HG03175 (cell line): ENCODE measurements around the gene DPP4.
A peak's percentile ranks its signal among the peaks of the same experiment; 100 is the strongest.
"Not testable (repeated sequence)": the region's sequence is repeated elsewhere in the genome, so short reads cannot be mapped to it uniquely, and the experiment has no call there.

Source experiments
- ATAC-seq: cut with Tn5 transposase; IDR thresholded peaks from one replicate; pipeline ENCODE4 v1.9.1; 2021; ENCODE audit warnings: mild to moderate bottlenecking, moderate library complexity; ENCODE audit not compliant: unreplicated experiment

Gene DPP4

DNA sequence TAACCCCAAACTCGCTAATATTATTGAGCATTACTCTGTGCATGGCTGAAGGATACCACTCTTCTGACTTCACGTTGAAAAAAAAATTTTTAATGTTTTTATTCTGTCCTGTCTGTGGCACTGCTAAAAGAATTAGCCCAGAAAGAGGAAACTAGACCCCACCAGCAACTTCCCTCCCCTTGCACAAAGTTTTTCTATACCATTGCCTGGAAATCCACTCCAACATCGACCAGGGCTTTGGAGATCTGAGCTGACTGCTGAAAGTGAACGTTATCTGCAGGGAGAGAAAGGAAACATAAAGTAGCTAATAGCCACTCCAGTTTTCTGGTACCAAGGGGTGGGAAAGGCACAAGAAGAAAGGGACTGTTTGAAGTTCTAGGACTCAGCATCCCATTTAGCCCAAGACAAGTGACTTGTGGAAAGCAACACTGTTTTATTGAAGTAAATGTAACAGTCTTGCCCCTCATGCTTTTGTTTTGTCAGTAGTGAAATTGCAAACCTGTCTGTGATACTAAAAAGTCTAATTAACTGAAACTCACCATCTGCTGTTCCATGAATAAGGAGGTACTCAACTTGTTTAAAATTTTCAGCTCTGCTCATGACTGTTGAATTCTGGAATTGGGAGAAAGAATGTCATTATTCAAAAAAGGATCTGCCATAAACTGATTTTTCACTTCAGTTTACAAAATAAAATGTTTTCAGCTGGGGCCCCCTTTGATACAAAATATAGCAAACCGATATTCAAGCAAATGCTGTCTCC lies 79.1 kb downstream of the DPP4 start:
- ATAC-seq: no peak

DNA sequence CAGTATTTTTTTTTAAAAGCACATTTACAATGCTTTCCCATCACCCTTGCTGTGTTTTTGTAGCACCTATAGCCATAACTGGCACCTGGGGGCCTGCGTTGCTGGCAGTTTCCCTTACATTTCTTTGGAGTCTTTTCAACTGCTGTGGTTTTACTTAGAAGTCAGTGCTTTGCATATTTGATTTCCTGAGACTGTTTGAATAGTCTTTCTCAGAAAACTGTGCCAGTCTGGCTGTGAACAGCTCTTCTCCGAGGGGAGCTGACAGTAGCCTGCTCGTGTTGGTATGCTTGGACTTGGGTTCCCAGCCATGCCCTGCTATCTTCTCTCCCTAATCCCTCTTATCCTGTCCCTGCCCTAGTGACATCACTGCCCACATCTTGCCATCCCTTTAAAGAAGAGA lies 81.5 kb downstream of the DPP4 start:
- ATAC-seq: peak; percentile 51

DNA sequence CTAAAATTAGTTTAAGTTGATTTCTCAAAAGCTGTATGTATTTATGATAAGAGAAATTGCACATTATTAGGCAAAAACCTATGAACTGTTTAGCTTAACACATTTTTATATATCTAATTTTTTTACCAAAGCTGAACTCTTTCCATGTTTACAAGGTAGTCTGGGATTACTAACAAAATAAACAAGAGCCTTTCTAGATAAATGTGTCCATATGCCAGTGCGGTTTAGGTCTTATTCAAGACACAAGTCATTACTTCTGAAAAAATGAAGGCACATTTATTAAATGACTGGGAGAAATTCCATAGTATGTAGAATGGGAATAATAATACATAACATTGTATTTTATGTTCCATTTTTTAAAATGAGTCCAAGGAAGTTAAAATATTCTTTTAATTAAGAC lies 82.0 kb downstream of the DPP4 start:
- ATAC-seq: no peak

DNA sequence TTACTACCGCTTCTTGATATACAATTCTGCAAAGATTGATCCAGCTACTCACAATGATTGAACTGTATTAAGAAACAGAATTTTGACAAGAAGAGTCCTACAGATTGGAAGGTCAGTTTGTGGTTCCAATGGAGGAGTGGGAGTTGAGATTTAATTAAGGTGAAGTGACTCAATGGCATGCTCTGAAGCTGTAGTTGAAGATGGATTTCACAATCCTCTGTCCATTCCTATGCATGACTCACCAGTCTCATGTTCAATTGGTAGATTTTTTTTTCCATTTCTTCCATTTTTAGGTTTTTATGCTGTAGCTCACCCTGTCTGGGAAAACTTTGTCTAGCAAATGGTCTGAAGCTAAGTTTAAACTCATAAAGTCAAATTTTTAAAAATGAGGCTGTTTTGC lies 83.3 kb downstream of the DPP4 start:
- no peak for ATAC-seq

DNA sequence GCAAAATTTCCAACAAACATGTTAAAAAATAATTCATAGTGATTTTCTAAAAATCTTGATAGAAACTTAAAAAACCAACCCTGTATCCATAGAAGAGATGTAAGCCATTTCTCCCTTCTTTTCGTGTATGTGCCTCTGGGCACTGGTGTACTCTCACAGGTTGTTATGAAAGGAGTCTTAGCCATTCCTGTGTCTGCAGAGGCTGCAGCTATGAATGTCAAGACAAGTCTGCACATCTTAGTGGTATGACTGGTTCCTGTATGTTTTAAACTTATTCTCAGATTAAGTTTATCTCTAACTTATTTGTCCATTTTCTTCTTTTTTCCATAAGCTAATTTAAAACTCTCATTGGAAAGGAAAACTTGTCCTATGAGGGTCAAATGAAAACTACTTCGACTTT lies 84.0 kb downstream of the DPP4 start:
- no peak for ATAC-seq

DNA sequence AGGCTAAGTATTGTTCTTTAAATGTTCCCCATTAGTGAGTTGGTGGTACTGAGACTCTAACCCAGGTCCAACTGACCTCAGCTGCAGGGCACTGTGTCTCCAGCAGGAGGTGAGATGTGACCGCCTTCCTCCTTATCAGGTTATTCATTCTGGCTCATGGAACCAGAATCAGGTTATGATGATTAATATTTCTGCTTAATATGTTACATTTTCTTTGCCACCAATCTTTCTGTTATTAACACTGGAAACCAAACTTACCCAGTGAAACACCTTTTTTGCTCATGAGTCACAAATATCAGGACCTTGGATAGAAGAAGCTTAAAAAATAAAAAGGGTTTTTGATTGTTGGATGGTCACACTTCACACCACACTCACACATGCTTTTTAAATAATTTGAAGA lies 85.4 kb downstream of the DPP4 start:
- ATAC-seq: no peak

DNA sequence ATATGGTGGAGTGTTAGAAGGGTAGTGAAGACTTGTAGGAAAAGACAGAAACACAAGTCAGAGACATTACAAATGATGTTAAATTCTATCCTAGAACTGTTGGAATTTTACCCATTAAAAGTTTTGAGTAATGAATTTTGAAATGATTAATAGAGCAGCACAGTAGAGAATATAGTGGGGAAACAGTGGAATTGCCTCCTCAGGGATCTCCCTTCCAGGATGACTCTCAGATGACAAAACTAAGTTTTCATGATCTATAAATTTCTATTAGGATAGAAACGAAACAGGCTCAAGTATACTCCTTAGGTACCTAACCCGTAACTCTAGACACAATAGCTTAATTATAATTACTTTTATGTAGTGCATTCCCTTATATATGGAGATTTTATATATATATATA lies 86.7 kb downstream of the DPP4 start:
- ATAC-seq: no peak

DNA sequence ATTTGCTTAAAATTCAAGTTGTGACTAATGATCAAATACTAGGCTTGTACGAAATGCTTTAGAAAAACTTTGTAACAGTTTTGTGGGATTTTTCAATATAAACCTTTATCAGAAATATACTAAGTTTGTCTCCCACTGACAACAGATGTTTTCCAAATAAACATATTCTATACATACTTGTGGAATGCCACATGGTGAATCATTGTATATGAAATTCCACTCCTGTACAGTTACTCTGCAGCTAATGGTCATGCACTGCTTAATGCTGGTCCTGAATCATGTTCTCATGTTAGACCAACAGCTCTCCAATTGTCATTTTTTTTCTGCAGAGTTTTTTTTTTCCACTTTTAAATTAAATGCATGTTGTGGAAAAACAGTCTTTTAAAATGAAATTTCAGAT lies 90.1 kb downstream of the DPP4 start:
- no peak for ATAC-seq

DNA sequence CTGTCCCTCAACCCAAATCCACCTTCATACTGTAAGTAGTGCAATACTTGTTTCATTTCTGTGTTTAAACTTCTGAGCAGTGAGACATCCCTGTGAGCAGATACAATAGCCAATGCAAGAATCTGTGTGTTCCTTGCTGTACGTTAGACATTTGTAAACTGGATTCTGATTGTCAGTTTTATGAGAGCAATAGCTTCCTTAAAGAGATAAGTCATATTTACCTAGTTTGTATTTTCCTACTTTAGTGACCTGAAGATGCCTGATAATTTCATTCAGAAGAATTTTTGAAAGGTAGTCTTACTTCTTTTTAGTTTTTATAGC lies 90.7 kb downstream of the DPP4 start:
- no peak for ATAC-seq

DNA sequence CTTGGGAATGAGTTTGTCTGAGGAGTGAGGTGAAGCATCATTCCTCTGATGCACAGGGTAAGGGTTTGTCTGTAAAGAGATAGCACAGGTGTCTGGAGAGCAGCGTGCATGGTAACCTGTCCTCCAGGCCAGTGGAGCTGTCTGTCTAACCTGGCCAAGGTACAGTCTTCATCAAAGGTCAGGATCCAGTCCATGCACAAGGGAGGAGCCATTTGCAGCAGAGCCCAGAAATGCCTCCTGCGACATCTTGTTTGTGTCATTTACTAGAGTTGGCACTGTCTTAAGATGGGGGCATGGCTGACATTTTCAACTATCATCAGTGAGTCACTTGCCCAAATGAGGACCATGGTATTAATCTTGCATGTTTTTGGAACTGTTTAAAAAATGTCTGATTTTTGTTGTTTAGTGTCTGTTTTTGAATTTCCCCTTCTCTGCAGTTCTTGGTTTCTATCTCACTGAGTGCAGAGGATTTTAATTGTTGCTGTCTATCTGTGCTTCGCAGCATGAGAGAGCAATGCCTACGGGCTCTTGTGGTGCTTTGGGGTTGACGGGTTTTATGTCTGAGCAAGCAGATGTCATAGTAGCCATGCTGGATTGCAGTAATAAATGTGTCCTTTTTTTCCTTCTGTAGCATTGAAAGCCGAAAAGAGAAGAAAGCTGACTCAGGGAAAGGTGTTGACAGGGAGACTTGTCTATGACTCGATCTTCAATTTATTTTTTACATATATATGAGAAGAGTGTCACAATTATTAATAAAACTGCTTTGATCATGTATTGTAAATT lies 91.3 kb downstream of the DPP4 start:
- no peak for ATAC-seq

DNA sequence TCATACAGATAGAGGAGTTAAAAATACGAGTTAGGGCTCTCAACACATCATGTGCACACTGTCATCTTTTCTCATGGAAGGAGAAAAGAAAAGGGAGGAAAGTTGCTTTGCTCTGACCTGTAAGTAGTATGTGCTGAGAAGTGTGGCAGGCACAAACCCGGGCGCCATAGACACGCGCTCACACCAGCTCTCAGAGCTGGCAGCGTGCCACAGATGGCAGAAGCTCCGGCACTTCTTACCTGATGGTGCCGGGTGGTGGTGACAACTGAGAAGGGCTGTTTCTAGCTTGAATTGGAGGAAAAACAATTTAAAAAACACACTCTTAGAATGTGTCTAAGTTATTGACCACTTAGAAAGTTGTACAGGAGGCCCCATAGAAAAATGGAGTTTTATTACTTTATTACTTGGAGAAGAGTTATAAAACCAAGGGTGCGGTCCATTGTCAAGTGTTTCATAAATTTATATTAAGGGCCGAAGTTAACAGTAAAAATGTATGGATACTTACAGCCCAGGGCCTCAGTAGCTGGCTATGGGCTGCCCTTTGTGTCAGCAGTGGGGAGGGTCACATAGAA lies 92.2 kb downstream of the DPP4 start:
- ATAC-seq: no peak

DNA sequence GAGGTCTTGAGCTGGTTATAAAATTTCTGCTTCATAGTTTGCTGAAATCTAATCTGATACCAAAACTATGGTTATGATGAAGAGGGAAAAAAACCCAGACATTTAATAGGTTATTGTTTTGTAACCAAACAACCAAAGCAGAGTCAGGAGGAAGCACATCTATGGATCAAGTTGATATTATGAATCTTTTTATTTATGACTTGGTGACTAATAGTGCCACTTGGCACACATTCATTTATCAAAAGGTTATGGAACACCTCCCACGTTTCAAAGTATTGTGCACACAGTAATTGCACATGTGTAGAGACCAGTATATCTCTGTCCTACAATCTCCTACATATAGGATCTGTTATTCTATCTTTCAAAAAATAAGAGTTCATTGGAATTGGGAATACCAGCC lies 93.0 kb downstream of the DPP4 start:
- no peak for ATAC-seq

DNA sequence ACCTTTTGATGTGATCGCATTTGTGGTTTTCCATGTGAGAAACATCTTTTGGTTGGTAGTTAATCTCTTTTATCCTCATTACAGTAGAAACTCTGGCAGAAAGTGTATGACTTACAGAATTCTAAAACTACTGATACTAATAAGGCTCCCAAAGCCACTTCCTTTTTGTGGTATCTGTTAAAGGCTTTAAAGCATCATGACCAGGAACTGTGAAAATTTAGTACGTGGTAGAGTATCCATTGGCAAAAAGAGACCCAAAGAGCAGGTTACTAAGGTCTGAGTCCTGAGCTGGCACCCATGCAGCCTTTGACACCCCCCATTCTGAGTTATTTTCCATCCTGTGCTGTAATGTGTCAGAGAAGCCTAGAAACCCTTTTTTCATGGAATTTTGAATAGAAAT lies 94.5 kb downstream of the DPP4 start:
- no peak for ATAC-seq

DNA sequence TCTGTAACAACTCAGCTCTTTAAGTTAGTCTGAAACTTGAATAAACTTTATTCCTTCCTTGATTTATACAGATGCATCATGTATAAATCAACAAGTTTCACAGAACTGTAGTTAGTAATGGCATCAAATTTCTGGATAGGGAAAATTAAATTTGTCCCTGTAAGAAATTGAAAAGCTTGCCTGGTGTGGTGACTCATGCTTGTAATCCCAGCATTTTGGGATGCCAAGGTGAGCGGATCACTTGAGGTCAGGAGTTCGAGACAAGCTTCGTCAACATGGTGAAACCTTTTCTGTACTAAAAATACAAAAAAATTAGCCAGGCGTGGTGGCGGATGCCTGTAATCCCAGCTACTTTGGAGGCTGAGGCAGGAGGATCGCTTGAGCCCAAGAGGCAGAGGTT lies 96.1 kb downstream of the DPP4 start:
- ATAC-seq: not testable (repeated sequence)

DNA sequence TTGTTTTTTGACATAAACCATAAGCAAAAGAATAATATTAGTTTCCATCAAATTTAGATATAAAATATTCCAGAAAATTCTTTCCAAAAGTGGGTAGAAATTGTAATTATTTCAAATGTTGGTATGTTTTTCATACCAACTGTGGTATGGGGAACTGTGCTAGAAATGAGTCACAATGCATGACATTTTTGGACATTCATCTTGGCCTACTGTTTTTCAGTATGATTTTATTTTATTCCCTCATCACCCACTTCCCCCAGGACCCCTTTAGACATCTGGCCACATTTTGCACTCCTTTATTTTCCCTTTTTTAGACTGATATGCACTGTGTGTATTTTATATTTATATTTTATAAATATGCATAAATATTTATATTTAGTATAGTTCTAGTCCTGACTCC lies 97.1 kb downstream of the DPP4 start:
- no peak for ATAC-seq

DNA sequence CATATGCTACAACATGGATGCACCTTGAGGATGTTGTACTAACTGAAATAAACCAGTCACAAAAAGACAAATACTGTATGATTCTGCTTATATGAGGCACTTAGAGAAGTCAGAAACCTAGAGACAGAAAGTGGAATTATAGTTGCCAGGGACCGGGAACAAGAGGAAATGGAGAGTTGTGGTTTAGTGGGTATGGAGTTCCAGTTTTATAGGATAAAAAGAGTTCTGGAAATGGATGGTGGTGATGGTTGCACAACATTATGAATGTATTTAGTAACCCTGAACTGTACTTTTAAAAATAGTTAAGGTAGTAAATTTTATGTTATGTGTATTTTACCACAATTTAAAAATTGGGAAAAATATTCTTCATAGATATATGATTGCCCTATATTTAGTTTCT lies 97.7 kb downstream of the DPP4 start:
- no peak for ATAC-seq

DNA sequence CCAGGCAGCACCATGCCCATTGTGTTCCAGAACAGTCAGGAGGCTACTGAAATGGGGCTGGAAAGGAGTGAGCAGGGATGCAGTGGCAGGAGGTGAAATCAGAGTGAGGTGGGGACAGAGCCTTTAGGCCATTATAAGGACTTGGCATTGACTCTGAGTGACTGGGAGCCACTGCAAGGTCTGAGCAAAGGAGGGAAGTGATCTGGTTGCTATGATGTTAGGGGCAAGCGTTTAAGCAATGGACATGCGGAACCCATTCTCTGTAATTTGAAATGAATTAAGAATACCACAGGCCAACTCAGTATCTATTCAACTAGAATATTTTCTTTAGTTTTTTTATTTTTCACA lies 98.2 kb downstream of the DPP4 start:
- no peak for ATAC-seq

DNA sequence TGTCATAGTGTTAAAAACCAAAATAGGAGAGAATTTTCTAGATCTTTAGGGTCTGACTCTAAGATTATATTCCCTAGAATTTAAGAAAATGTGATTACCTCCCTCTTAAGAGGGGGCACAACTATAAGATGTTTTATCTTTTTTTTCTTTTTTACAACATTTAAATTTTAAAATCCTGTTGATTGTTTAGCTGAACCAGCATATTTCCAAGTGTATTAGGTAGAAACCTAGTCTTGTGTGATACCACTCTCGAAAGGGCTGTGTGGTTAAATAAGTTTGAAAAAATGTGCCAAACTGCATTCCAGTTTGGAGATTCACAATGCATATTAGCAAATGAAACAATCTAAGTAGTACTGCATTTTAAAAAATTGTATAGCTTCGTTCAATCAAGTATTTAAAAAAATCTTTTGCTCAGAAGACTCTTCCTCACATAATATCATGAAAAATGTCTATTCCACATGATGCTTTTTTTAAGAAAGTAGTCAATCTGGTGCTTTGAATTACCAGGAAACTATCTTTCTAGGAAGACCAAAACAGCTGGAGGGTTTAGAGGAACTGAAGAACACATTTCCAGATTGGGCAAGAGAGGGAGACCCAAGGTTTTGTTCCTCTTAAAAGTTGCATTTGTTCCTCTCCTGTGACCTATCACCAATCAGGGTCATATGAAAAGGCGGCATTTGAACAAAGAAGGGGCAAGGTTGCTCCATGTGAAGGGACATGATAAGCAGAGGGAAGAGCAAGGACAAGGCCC lies 98.8 kb downstream of the DPP4 start:
- ATAC-seq: no peak

DNA sequence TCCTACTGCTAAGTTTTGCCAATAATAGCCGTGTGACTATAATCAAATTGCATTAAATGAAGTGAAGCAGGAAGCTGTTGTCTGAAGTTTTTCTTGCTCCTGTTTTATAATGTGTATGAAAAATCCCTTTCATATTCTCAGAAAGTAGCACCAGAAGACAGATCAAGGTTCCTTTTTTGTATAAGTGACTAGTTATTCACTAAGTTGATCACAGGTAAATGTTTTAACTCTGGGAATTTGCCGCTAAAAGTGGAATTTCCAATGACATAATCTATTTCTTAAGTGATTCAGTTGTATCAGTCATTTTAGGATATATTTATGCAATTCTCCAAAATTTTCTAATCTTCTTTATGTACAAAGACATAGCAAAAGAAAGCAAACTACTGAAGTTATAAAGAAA lies 99.6 kb downstream of the DPP4 start:
- no peak for ATAC-seq

DNA sequence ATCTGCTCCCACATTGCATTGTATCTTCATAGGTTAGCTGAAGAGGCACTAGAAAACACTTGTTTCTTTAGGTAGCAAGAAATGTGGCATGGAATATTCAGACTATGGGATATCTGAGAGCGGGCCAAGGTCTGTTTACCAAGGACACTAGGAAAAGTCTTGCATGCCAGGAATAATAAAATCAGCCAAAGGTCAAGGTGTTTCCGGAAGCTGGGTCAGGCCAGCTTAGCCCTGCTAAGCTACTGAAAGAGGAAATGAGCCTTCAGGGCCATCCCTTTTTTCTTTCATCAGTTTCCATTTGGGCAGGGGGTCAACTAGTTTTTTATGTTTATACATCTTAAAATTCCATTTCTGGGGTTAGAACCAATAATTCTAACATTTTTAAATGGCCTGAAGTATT lies 101.1 kb downstream of the DPP4 start:
- ATAC-seq: no peak

DNA sequence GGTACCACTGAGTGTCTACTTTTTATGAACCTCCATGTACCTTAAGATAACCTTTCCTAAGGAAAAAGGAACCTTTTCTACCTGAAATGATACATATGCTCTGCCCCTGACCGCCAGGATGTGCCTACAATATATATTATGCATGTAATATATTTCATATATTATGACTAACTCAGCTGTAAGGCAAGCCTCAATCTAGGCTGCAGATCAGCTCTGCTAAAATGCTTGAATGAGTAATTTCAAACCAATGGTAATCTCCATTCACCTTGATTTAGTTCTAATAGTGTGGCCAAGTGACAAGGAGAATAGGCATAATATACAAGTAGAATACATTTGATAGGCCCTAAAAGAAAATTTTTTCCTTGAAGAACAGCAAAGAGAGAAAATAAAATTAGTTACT lies 101.8 kb downstream of the DPP4 start:
- ATAC-seq: no peak

DNA sequence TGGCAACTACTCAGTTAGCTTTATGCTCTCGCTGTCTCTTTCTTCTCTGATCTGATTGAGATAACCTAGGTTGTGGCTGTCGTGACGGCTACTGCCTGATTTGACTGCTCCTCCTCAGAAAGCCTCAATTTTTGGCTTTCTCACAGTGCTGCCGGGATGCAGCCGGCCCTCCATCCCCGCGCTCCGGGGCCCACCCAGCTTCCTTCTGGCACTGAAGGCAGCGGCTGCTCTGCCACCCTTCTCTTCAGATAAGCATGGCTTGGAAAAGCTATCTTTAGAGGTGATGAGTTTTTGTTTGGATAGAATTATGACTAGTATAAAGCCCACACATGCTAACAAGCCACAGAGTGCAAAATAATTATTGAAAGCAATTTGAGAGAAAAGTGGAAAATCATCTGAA lies 102.5 kb downstream of the DPP4 start:
- no peak for ATAC-seq
